ENCODE data around the gene SIRPA. TPM values are rescaled to one million over a fixed set of nuclear protein-coding genes. Genes with fewer than 3 reads are reported as not detected.

Gene SIRPA
- total and polyA plus RNA-seq, 2 of the 8 experiments (the other 6 are each of a cell fraction or from before 2014, with no cell fraction given) = 3.9 to 4.3 TPM

GRCh38 chr20:1877609-1878200 lies 17.5 kb upstream of the SIRPA start:
- H4K20me1 ChIP-seq (replicated peaks in 1 of 2; ENCODE audit: control insufficient read depth in 1 of 2, insufficient read depth in 2 of 2, low read length in 2 of 2) = no peaks in the 10 kb centered on the region
- 89% methylated on average over 14 of the region's 14 CpGs; no CpG with 5 or more reads in 1 of the 2 experiments for WGBS, 2 experiments (ENCODE audit: extremely low coverage in 1 of 2, insufficient coverage in 1 of 2, insufficient read length in 1 of 2, insufficient replicate concordance in 2 of 2, low coverage in 1 of 2, low lambda C conversion rate in 2 of 2, missing lambda C conversion rate in 1 of 2)
- no peak overlapping the region for H2AK5ac ChIP-seq (ENCODE audit: low read depth, low read length)
- H3K23me2 ChIP-seq (ENCODE audit: low read depth, low read length) = peaks cover 2% of the 10 kb centered on the region; the same call in 1 of the 2 replicates
- H4K8ac ChIP-seq (ENCODE audit: extremely low read depth, insufficient read depth, low read length) = no peak overlapping the region
- no peak overlapping the region for H2AFZ ChIP-seq (ENCODE audit: low read length)
- no peak overlapping the region for H4K91ac ChIP-seq (replicated peaks; ENCODE audit: insufficient read length, low read length)
- no peak overlapping the region for H2BK12ac ChIP-seq (ENCODE audit: low read depth, low read length)
- no peak overlapping the region for H3K4ac ChIP-seq (replicated peaks; ENCODE audit: insufficient read length, low read depth, low read length)
- H2BK120ac ChIP-seq (replicated peaks; ENCODE audit: low read depth, low read length) = no peak overlapping the region
- H3K56ac ChIP-seq (replicated peaks; ENCODE audit: insufficient read length, low read depth, low read length) = no peak overlapping the region
- H3K4me2 ChIP-seq (ENCODE audit: insufficient read depth in 1 of 2, low read depth in 2 of 2, low read length in 2 of 2) = no peak overlapping the region
- no peak overlapping the region for H3K4me3 ChIP-seq (ENCODE audit: extremely low read depth in 1 of 4, insufficient read depth in 2 of 4, low read depth in 3 of 4, low read length in 4 of 4)
- peaks cover 0 to 14% (median 1%) of the 10 kb centered on the region in 4 experiments; a peak in 5 of 7 replicates for H3K4me1 ChIP-seq (replicated peaks in 1 of 4; ENCODE audit: control insufficient read depth in 3 of 4, insufficient read depth in 4 of 4, low read length in 3 of 4)
- no peak overlapping the region for H3K27ac ChIP-seq (ENCODE audit: low read depth, low read length)
- H3K14ac ChIP-seq (ENCODE audit: insufficient read length) = no peak overlapping the region
- FAIRE-seq (no peak), DNase-seq (ENCODE audit: low read depth in 1 of 2, low spot score in 2 of 2) (no peak)
- H3K9ac ChIP-seq (replicated peaks in 1 of 4; ENCODE audit: extremely low read depth in 1 of 4, low read depth in 3 of 4, low read length in 3 of 4) = no peak overlapping the region
- POLR2A ChIA-PET (ENCODE audit: partially characterized antibody) = no interaction called here
- no peaks in the 10 kb centered on the region; the same call in 1 of the 2 replicates for H3K79me1 ChIP-seq (ENCODE audit: low read depth, low read length)
- no peaks in the 10 kb centered on the region for H3K36me3 ChIP-seq (ENCODE audit: control insufficient read depth in 2 of 4, insufficient read depth in 4 of 4, low read length in 3 of 4)
- H3K27me3 ChIP-seq (replicated peaks in 1 of 4; ENCODE audit: control insufficient read depth in 3 of 4, extremely low read depth in 1 of 4, insufficient read depth in 3 of 4, low read length in 3 of 4) = no peaks in the 10 kb centered on the region; a peak in 1 of 7 replicates
- no peak overlapping the region for H4K5ac ChIP-seq (ENCODE audit: insufficient read length, low read depth, low read length)
- H3K79me2 ChIP-seq (ENCODE audit: control insufficient read depth in 1 of 2, insufficient read depth in 2 of 2, low read length in 2 of 2) = no peaks in the 10 kb centered on the region
- no peaks in the 10 kb centered on the region for H3K9me3 ChIP-seq (ENCODE audit: insufficient read depth in 2 of 2, low read depth in 1 of 2, low read length in 1 of 2)
- no peak overlapping the region for H2BK15ac ChIP-seq (ENCODE audit: low read length)
- H3K23ac ChIP-seq (ENCODE audit: insufficient read length) = no peak overlapping the region
- H2BK5ac ChIP-seq (ENCODE audit: low read depth, low read length) = no peak overlapping the region
- H2BK20ac ChIP-seq (ENCODE audit: low read length) = no peak overlapping the region
- CTCF ChIA-PET (ENCODE audit: partially characterized antibody) = no interaction called here
- H3K18ac ChIP-seq (ENCODE audit: extremely low read depth, low read length) = no peak overlapping the region
- TF ChIP-seq GABPA (IDR thresholded peaks at IDR 0.05; ENCODE audit: borderline replicate concordance, insufficient read depth, low read length) (no peak), JUND (IDR thresholded peaks at IDR 0.05; ENCODE audit: low read length) (no peak), MAX (IDR thresholded peaks at IDR 0.05) (no peak), POU5F1 (IDR thresholded peaks at IDR 0.05; ENCODE audit: low read depth, low read length) (no peak), MAFK (IDR thresholded peaks at IDR 0.05; ENCODE audit: low read depth, low read length) (no peak), SP2 (IDR thresholded peaks at IDR 0.05; ENCODE audit: low read length) (no peak), HDAC2 (IDR thresholded peaks at IDR 0.05; ENCODE audit: borderline replicate concordance in 1 of 2, low read depth in 2 of 2, low read length in 2 of 2) (no peak), BRCA1 (IDR thresholded peaks at IDR 0.05; ENCODE audit: low read depth, low read length) (no peak), TBP (IDR thresholded peaks at IDR 0.05; ENCODE audit: low read depth, low read length) (no peak), TCF12 (IDR thresholded peaks at IDR 0.05; ENCODE audit: low read depth, low read length) (no peak)
